ENCODE data around the gene MED27. TPM values are rescaled to one million over a fixed set of nuclear protein-coding genes. Genes with fewer than 3 reads are reported as not detected.

The MED27 gene
- total and polyA plus RNA-seq, 10 of the 15 experiments (the other 5 are each of a cell fraction or from before 2014, with no cell fraction given) = 20.3 to 50.3 (median 35.5) TPM

DNA sequence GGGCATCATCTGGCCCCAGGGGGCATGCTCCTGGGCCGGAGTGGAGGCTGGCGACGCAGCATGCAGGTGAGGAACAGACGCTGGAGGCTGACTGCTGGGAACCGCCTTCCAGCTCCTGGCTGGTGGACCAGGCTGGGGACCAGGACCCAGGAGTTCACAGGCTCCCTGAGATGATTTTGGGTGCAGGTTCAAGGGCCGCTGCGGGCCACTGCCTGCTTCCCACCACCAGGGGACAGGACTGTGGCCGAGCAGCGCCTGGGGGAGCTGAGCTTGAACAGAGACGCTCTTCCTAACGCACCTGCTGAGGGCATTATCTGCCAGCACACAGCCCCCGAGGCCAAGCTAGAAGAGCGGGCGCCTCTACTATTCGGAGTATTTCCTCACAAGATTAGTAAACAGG, 207.7 kb downstream of the MED27 start:
- ChIA-PET RAD21 (ENCODE audit: unreplicated experiment) (no interaction called here), POLR2A (no interaction called here), SMC1A (ENCODE audit: uncharacterized antibody, unreplicated experiment) (no interaction called here), CTCF (no interaction called here)
- Histone ChIP-seq H3K4me3 (no peak overlapping the region), H3K9me3 (replicated peaks; ENCODE audit: control insufficient read depth, insufficient read depth, low read length) (no peaks in the 10 kb centered on the region), H3K36me3 (ENCODE audit: control insufficient read depth in 2 of 2, insufficient read depth in 2 of 2, low read length in 1 of 2) (no peaks in the 10 kb centered on the region; a peak in 2 of 4 replicates), H2AFZ (ENCODE audit: control insufficient read depth, low read depth, low read length) (no peak overlapping the region), H4K20me1 (ENCODE audit: control insufficient read depth, insufficient read depth) (no peaks in the 10 kb centered on the region), H3K27me3 (replicated peaks in 1 of 2; ENCODE audit: control insufficient read depth in 2 of 2, insufficient read depth in 2 of 2, low read length in 1 of 2) (no peaks in the 10 kb centered on the region), H3K9ac (ENCODE audit: control insufficient read depth, insufficient read depth, low read length) (no peak overlapping the region), H3K4me1 (ENCODE audit: control insufficient read depth, insufficient read depth, low read length) (no peaks in the 10 kb centered on the region), H3K4me2 (ENCODE audit: control insufficient read depth, insufficient read depth) (no peak overlapping the region), H3K79me2 (ENCODE audit: control insufficient read depth, insufficient read depth, low read length) (no peaks in the 10 kb centered on the region), H3K27ac (ENCODE audit: control insufficient read depth, insufficient read depth) (no peak overlapping the region)
- ATAC-seq (no peak), FAIRE-seq (no peak), DNase-seq (ENCODE audit: low read depth, low spot score) (no peak)
- WGBS (ENCODE audit: insufficient coverage, insufficient replicate concordance, low lambda C conversion rate, missing lambda C conversion rate) = 94% methylated on average over 15 of the region's 15 CpGs
- BruUV-seq (replicated peaks) = no TSS peak
- in situ Hi-C loops (cut with MboI) = no loop called here
- TF ChIP-seq CHD1 (IDR thresholded peaks at IDR 0.05; ENCODE audit: low read depth, low read length) = no peak
- TF ChIP-seq ZNF207 (IDR thresholded peaks at IDR 0.05; ENCODE audit: borderline replicate concordance) = no peak
- TF ChIP-seq SMAD1 (IDR thresholded peaks at IDR 0.05; ENCODE audit: low read depth, partially characterized antibody) = no peak
- TF ChIP-seq, protein P1, sequence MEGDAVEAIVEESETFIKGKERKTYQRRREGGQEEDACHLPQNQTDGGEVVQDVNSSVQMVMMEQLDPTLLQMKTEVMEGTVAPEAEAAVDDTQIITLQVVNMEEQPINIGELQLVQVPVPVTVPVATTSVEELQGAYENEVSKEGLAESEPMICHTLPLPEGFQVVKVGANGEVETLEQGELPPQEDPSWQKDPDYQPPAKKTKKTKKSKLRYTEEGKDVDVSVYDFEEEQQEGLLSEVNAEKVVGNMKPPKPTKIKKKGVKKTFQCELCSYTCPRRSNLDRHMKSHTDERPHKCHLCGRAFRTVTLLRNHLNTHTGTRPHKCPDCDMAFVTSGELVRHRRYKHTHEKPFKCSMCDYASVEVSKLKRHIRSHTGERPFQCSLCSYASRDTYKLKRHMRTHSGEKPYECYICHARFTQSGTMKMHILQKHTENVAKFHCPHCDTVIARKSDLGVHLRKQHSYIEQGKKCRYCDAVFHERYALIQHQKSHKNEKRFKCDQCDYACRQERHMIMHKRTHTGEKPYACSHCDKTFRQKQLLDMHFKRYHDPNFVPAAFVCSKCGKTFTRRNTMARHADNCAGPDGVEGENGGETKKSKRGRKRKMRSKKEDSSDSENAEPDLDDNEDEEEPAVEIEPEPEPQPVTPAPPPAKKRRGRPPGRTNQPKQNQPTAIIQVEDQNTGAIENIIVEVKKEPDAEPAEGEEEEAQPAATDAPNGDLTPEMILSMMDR (IDR thresholded peaks at IDR 0.05 in 2 of 3, conservative IDR thresholded peaks at IDR 0.05 in 1 of 3; ENCODE audit: control insufficient read depth in 2 of 3, extremely low read depth in 1 of 3, insufficient read depth in 1 of 3, low read depth in 3 of 3, low read length in 3 of 3) = 0 out of 6 replicates have a peak, but pooled peaks of 1 of the 3 experiments have one; percentile 12
- intact Hi-C loops (cut with micrococcal nuclease; ENCODE audit: unreplicated experiment) = no loop called here

DNA sequence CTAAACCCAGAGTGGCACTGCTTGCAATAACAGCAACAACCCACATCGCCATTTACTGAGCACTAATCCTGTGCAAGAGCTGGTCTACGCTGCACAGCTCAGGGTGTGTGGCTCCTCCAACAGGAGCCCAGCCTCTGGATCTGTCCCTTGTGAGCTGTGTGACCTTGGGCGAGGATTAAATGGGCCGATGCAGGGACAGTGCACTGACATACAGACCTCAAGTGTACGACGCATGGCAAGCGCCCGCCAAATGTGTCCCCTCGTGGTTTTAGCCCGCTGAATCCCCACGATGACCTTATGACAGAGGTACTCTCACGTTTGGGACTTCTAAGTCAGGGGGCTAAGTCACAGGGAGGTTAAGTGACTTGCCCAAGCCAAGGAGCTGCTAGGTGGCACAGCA, 209.5 kb downstream of the MED27 start:
- no peaks in the 10 kb centered on the region for H3K27me3 ChIP-seq (replicated peaks in 1 of 2; ENCODE audit: control insufficient read depth in 2 of 2, insufficient read depth in 2 of 2, low read length in 1 of 2)
- TF ChIP-seq BMI1 (IDR thresholded peaks at IDR 0.05; ENCODE audit: borderline replicate concordance) (no peak), SMAD5 (IDR thresholded peaks at IDR 0.05; ENCODE audit: low read depth) (no peak), MYC (IDR thresholded peaks at IDR 0.05; ENCODE audit: insufficient read depth, insufficient read length, insufficient replicate concordance, low read length, severe bottlenecking) (no peak), SMAD1 (IDR thresholded peaks at IDR 0.05; ENCODE audit: low read depth, partially characterized antibody) (no peak), ASH2L (IDR thresholded peaks at IDR 0.05; ENCODE audit: borderline replicate concordance, low read depth) (no peak)
- TF ChIP-seq, protein P2, sequence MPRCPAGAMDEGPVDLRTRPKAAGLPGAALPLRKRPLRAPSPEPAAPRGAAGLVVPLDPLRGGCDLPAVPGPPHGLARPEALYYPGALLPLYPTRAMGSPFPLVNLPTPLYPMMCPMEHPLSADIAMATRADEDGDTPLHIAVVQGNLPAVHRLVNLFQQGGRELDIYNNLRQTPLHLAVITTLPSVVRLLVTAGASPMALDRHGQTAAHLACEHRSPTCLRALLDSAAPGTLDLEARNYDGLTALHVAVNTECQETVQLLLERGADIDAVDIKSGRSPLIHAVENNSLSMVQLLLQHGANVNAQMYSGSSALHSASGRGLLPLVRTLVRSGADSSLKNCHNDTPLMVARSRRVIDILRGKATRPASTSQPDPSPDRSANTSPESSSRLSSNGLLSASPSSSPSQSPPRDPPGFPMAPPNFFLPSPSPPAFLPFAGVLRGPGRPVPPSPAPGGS (IDR thresholded peaks at IDR 0.05; ENCODE audit: borderline replicate concordance, insufficient read depth, low read depth, low read length, poor library complexity, severe bottlenecking) = peak; percentile 59
- WGBS (ENCODE audit: insufficient coverage, insufficient replicate concordance, low lambda C conversion rate, missing lambda C conversion rate) = 86% methylated on average over 12 of the region's 12 CpGs
- H4K20me1 ChIP-seq (ENCODE audit: control insufficient read depth, insufficient read depth) = no peaks in the 10 kb centered on the region
- SMC1A ChIA-PET (ENCODE audit: uncharacterized antibody, unreplicated experiment) = no interaction called here
- no peaks in the 10 kb centered on the region for H3K9me3 ChIP-seq (replicated peaks; ENCODE audit: control insufficient read depth, insufficient read depth, low read length)
- RAD21 ChIA-PET (ENCODE audit: unreplicated experiment) = no interaction called here
- H3K4me3 ChIP-seq = no peak overlapping the region
- POLR2A ChIA-PET = no interaction called here
- no peak overlapping the region for H3K4me2 ChIP-seq (ENCODE audit: control insufficient read depth, insufficient read depth)
- no peak for DNase-seq (ENCODE audit: low read depth, low spot score)
- in situ Hi-C loops (cut with MboI) = no loop called here
- FAIRE-seq = no peak
- no peaks in the 10 kb centered on the region for H3K4me1 ChIP-seq (ENCODE audit: control insufficient read depth, insufficient read depth, low read length)
- ATAC-seq = no peak
- H3K9ac ChIP-seq (ENCODE audit: control insufficient read depth, insufficient read depth, low read length) = no peak overlapping the region
- intact Hi-C loops (cut with micrococcal nuclease; ENCODE audit: unreplicated experiment) = no loop called here
- no peak overlapping the region for H3K27ac ChIP-seq (ENCODE audit: control insufficient read depth, insufficient read depth)
- no TSS peak for BruUV-seq (replicated peaks)
- no peaks in the 10 kb centered on the region; a peak in 2 of 4 replicates for H3K36me3 ChIP-seq (ENCODE audit: control insufficient read depth in 2 of 2, insufficient read depth in 2 of 2, low read length in 1 of 2)
- no peaks in the 10 kb centered on the region for H3K79me2 ChIP-seq (ENCODE audit: control insufficient read depth, insufficient read depth, low read length)
- no peak overlapping the region for H2AFZ ChIP-seq (ENCODE audit: control insufficient read depth, low read depth, low read length)
- CTCF ChIA-PET = no interaction called here
